Measurements from ENCODE around the gene CAP2. TPM values are rescaled to one million over a fixed set of nuclear protein-coding genes. Genes with fewer than 3 reads are reported as not detected.

The CAP2 gene
- total RNA-seq, 1 experiment from 2014 or later = 11.5 TPM

GRCh38 chr6:17530321-17530835, 137.0 kb downstream of the CAP2 start:
- Histone ChIP-seq H3K14ac (ENCODE audit: insufficient read depth, low read length) (no peak overlapping the region), H4K20me1 (ENCODE audit: control insufficient read depth, insufficient read depth, insufficient read length) (no peaks in the 10 kb centered on the region), H2AFZ (ENCODE audit: low read length) (no peak overlapping the region), H3K27ac (ENCODE audit: insufficient read length, low read depth, low read length) (no peak overlapping the region), H3K56ac (ENCODE audit: insufficient read length, low read depth, low read length) (no peak overlapping the region), H3K4ac (ENCODE audit: low read depth, low read length) (no peak overlapping the region), H3K4me1 (ENCODE audit: insufficient read depth, low read length) (no peaks in the 10 kb centered on the region), H2BK12ac (ENCODE audit: insufficient read length, low read depth, low read length) (no peak overlapping the region), H2AK5ac (ENCODE audit: insufficient read length, low read length) (no peak overlapping the region), H3T11ph (ENCODE audit: low read length) (no peak overlapping the region), H3K18ac (ENCODE audit: insufficient read length, low read depth, low read length) (no peak overlapping the region), H3K79me2 (ENCODE audit: insufficient read depth, low read length) (no peaks in the 10 kb centered on the region), H2BK20ac (ENCODE audit: low read depth, low read length, poor library complexity, severe bottlenecking) (no peak overlapping the region), H4K8ac (replicated peaks; ENCODE audit: insufficient read length, low read depth, low read length) (no peak overlapping the region), H3K23ac (ENCODE audit: insufficient read length, low read depth, low read length) (no peak overlapping the region), H4K5ac (ENCODE audit: insufficient read length, low read depth, low read length) (no peak overlapping the region), H3K4me2 (ENCODE audit: insufficient read depth, insufficient read length, low read length) (no peak overlapping the region), H3K27me3 (ENCODE audit: insufficient read depth, low read length) (no peaks in the 10 kb centered on the region), H3K79me1 (ENCODE audit: insufficient read depth, low read depth, low read length, poor library complexity, severe bottlenecking) (no peaks in the 10 kb centered on the region), H2BK5ac (ENCODE audit: insufficient read length, low read length) (no peak overlapping the region), H2BK120ac (ENCODE audit: low read depth, low read length, poor library complexity, severe bottlenecking) (no peak overlapping the region), H2BK15ac (ENCODE audit: low read depth, low read length) (no peak overlapping the region), H3K23me2 (ENCODE audit: insufficient read length, low read depth, low read length, poor library complexity, severe bottlenecking) (no peaks in the 10 kb centered on the region), H3K9ac (ENCODE audit: extremely low read depth, insufficient read length, low read length) (no peak overlapping the region), H4K91ac (ENCODE audit: insufficient read length, low read depth, low read length) (no peak overlapping the region), H3K9me3 (ENCODE audit: control insufficient read depth, low read depth, low read length) (no peaks in the 10 kb centered on the region)
- H3K4me1 Mint-ChIP-seq = no peaks in the 10 kb centered on the region
- no CpG with 5 or more reads among the region's 3 CpGs for WGBS (ENCODE audit: extremely low coverage, insufficient read length, low lambda C conversion rate)
- H3K27me3 Mint-ChIP-seq (ENCODE audit: low read depth) = no peaks in the 10 kb centered on the region
- H3K4me3 Mint-ChIP-seq = no peak overlapping the region
- DNase-seq = no peak
- no peak overlapping the region for H3K27ac Mint-ChIP-seq
- no peak for TF ChIP-seq CTCF (conservative IDR thresholded peaks at IDR 0.05)
- H3K9me3 Mint-ChIP-seq = no peaks in the 10 kb centered on the region
- H3K36me3 Mint-ChIP-seq (ENCODE audit: insufficient read depth in 1 of 3, low read depth in 3 of 3) = peaks cover 0 to 4% (median 4%) of the 10 kb centered on the region in 3 experiments; a peak in 4 of 7 replicates
